Fibroblast of the aortic adventitia (primary cell): Measurements from ENCODE around the gene STS. TPM values are rescaled to one million over a fixed set of nuclear protein-coding genes. Genes with fewer than 3 reads are reported as not detected.
A peak's percentile ranks its signal among the peaks of the same experiment; 100 is the strongest.

Experiments used
- DNase-seq: peaks from one replicate; pipeline ENCODE4 v3.0.0-alpha.2; 2010; ENCODE audit warnings: low read depth
- H3K4me3 ChIP-seq: 2 replicates; pipeline ENCODE4 v1.5.1; 2011; ENCODE audit warnings: low read depth, mild to moderate bottlenecking, control low read depth, low read length, moderate library complexity
- CTCF ChIP-seq: IDR thresholded peaks from 2 replicates; pipeline ENCODE4 v1.5.1; 2011; ENCODE audit warnings: mild to moderate bottlenecking, low read length, control low read depth, inconsistent platforms; ENCODE audit not compliant: insufficient read depth
- total RNA-seq: library from RNA; depleted of rRNA; stranded (reverse); fragments of >200 nt; gene quantifications from 2 replicates; pipeline ENCODE4 v1.2.3, GENCODE V29; 2012; ENCODE audit warnings: low replicate concordance

Gene STS
- total RNA-seq, 1 donor = 13.3 TPM

- H3K4me3 ChIP-seq = no peak overlapping the region
- DNase-seq = no peak
- no peak for TF ChIP-seq CTCF
These were observed 1.4 kb upstream of the STS start for GRCh38 chrX:7146020-7146702.

DNA sequence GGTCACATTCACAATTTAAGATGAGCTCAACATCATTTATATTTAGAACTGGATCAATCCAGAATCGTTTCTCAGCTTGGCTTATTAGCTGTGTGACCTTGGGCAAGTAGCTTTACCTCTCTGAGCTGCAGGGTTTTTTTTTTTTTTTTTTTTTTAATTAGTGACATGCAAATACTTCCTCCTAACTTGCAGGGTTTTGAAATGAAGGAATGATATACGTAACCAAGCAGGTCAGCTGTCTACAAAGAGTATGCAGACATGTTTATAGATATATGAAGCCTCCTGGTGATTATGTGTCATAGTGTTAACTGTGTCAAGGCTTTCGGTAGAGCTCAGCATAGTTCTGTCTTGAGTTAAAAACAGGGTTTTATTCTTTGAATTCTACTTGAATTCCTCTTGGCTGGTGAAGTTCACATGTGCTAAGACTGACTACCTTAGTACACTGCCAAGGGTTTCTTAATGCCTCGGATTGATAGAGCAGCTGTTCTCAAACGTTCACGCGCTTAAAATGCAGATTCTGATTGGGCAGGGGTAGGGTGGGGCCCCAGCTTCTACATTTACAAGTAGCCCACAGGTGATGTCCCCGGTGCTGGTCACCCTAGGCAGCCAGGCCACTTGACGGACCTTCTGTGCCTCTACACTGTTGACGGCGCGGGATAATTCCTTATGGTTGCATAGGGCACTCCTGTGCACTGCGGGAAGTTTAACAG lies 654 bp upstream of the STS start:
- DNase-seq = peak; percentile 44
- TF ChIP-seq CTCF = no peak
- peak overlapping the region; percentile 98 for H3K4me3 ChIP-seq

GRCh38 chrX:7147978-7148854 lies 704 bp downstream of the STS start, which contains the start of gene PUDP:
PUDP (minus strand) TSS chrX:7148153; CDS start chrX:7148113, 40 bp downstream.
- TF ChIP-seq CTCF = peak; percentile 38
- H3K4me3 ChIP-seq = peak within 1 kb of the TSS; percentile 98
- DNase-seq = peak; percentile 86

GRCh38 chrX:7149411-7149810 lies 1.9 kb downstream of the STS start:
- no peak for TF ChIP-seq CTCF
- no peak for DNase-seq
- H3K4me3 ChIP-seq = no peak overlapping the region

DNA sequence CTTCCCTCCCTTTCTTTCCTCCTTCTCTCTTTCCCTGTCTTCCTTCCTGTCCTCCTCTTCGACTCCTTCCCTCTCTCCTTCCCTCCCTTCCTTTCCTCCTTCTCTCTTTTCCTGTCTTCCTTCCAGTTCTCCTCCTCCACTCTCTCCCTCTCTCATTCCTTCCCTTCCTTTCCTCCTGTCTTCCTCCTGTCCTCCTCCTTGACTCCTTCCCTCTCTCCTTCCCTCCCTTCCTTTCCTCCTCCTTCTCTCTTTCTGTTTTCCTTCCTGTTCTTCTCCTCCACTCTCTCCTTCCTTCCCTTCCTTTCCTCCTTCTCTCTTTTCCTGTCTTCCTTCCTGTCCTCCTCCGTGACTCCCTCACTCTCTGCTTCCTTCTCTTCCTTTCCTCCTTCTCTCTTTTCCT lies 5.7 kb downstream of the STS start:
- no peak for TF ChIP-seq CTCF
- DNase-seq = no peak
- no peak overlapping the region for H3K4me3 ChIP-seq

GRCh38 chrX:7154041-7154597 lies 6.6 kb downstream of the STS start:
- TF ChIP-seq CTCF = no peak
- H3K4me3 ChIP-seq = no peak overlapping the region
- DNase-seq = no peak
